GM21447 (cell line): Measurements from ENCODE around the gene ARHGAP32.

Experiments
- ATAC-seq: cut with Tn5 transposase; IDR thresholded peaks from one replicate; pipeline ENCODE4 v1.9.1; 2021; ENCODE audit not compliant: unreplicated experiment

The ARHGAP32 gene

GRCh38 chr11:129192150-129192549, at the start of gene ARHGAP32:
TSS of gene ARHGAP32 (minus strand) at chr11:129192325. CDS start at chr11:129192198, 127 bp downstream.
- no peak for ATAC-seq

- ATAC-seq, result no peak
Measured at GRCh38 chr11:129239207-129239606, 47.1 kb upstream of the ARHGAP32 start.

- ATAC-seq, result no peak
Measured at GRCh38 chr11:129237880-129238638, 45.9 kb upstream of the ARHGAP32 start.

GRCh38 chr11:129237456-129237855, 45.3 kb upstream of the ARHGAP32 start:
- no peak for ATAC-seq

GRCh38 chr11:129236850-129237249, 44.7 kb upstream of the ARHGAP32 start:
- ATAC-seq, result no peak

GRCh38 chr11:129234978-129235377, 42.9 kb upstream of the ARHGAP32 start:
- no peak for ATAC-seq

GRCh38 chr11:129230006-129230405, 37.9 kb upstream of the ARHGAP32 start:
- no peak for ATAC-seq

- ATAC-seq, result no peak
Measured at GRCh38 chr11:129226207-129226798, 34.2 kb upstream of the ARHGAP32 start.

GRCh38 chr11:129225190-129225589, 33.1 kb upstream of the ARHGAP32 start:
- ATAC-seq, result no peak

GRCh38 chr11:129224538-129224937, 32.4 kb upstream of the ARHGAP32 start:
- no peak for ATAC-seq

- ATAC-seq, result no peak
Measured at GRCh38 chr11:129223701-129224149, 31.6 kb upstream of the ARHGAP32 start.

- no peak for ATAC-seq
Measured at GRCh38 chr11:129223260-129223659, 31.1 kb upstream of the ARHGAP32 start.

- no peak for ATAC-seq
Measured at GRCh38 chr11:129222158-129222557, 30.0 kb upstream of the ARHGAP32 start.

GRCh38 chr11:129215506-129216245, 23.6 kb upstream of the ARHGAP32 start:
- no peak for ATAC-seq

- no peak for ATAC-seq
Measured at GRCh38 chr11:129214710-129215295, 22.7 kb upstream of the ARHGAP32 start.

GRCh38 chr11:129213261-129213660, 21.1 kb upstream of the ARHGAP32 start:
- no peak for ATAC-seq

- no peak for ATAC-seq
Measured at GRCh38 chr11:129211397-129211796, 19.3 kb upstream of the ARHGAP32 start.

GRCh38 chr11:129210831-129211181, 18.7 kb upstream of the ARHGAP32 start:
- ATAC-seq, result no peak

- no peak for ATAC-seq
Measured at GRCh38 chr11:129209891-129210830, 18.0 kb upstream of the ARHGAP32 start.

- no peak for ATAC-seq
Measured at GRCh38 chr11:129208863-129209262, 16.7 kb upstream of the ARHGAP32 start.
